Ovary (tissue), 3 donors: ENCODE data around the gene NOBOX.
"Not testable (repeated sequence)": the region's sequence is repeated elsewhere in the genome, so short reads cannot be mapped to it uniquely, and the experiment has no call there.

Source experiments
- CTCF ChIP-seq, 3 donors: fragments of 450-650 bp in 2 of 3; fragments of 200-600 bp in 1 of 3; IDR thresholded peaks; one replicate each; pipeline versions ENCODE4 v1.5.1 to v1.8.0; 2016 to 2022; ENCODE audit warnings: antibody characterized with exemption in 3 of 3, mild to moderate bottlenecking in 1 of 3
- EP300 ChIP-seq: sonication (generic); formaldehyde crosslinking; IDR thresholded peaks from one replicate; pipeline ENCODE4 v1.6.1; 2017; ENCODE audit warnings: antibody characterized with exemption
- POLR2A ChIP-seq: fragments of 450-650 bp; IDR thresholded peaks from one replicate; pipeline ENCODE4 v1.6.1; 2017; ENCODE audit warnings: antibody characterized with exemption, mild to moderate bottlenecking, moderate library complexity
- donor health status: DM: no; HTN: no; CAD: no.

GRCh38 chr7:144355176-144355822 lies 48.2 kb downstream of the NOBOX start, which contains the start of gene ARHGEF5:
- TF ChIP-seq CTCF (IDR thresholded peaks at IDR 0.05); POLR2A; EP300: not testable (repeated sequence)
